Choroid plexus epithelial cell (primary cell): ENCODE measurements around the gene RRM2.

Experiments used
- DNase-seq: peaks from one replicate; pipeline ENCODE4 v3.0.0-alpha.2; 2010; ENCODE audit warnings: low read depth
- H3K4me3 ChIP-seq: 2 replicates; pipeline ENCODE4 v1.5.1; 2011; ENCODE audit warnings: low read depth, mild to moderate bottlenecking, control low read depth, low read length, moderate library complexity
- CTCF ChIP-seq: conservative IDR thresholded peaks from 2 replicates; pipeline ENCODE4 v1.5.1; 2011; ENCODE audit warnings: low read depth, mild to moderate bottlenecking, control low read depth, inconsistent platforms, low read length, moderate library complexity

Gene RRM2

GRCh38 chr2:10120877-10121574 lies 1.5 kb upstream of the RRM2 start:
- DNase-seq, result peak; percentile 45
- no peak for TF ChIP-seq CTCF
- peak overlapping the region; percentile 78 for H3K4me3 ChIP-seq

DNA sequence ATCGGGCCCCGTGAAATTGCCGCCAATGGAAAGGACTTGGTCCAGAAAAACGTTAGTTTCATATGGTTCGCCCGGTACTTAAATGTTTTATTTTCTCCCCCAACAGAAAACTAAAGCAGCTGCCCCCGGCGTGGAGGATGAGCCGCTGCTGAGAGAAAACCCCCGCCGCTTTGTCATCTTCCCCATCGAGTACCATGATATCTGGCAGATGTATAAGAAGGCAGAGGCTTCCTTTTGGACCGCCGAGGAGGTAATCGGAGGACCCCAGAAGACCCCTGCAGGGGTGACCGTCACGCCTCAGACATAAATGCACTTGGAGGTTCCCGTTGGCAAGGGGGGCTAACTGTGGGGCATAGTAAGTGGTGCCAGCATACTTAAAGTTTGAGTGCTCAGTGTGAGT lies 742 bp downstream of the RRM2 start:
- no peak for DNase-seq
- no peak for TF ChIP-seq CTCF
- peak overlapping the region; percentile 76 for H3K4me3 ChIP-seq

- no peak overlapping the region for H3K4me3 ChIP-seq
- TF ChIP-seq CTCF, result peak; percentile 68
- peak; percentile 89 for DNase-seq
Observed at GRCh38 chr2:10124538-10125045, 2.1 kb downstream of the RRM2 start.

- H3K4me3 ChIP-seq, result no peak overlapping the region
- DNase-seq, result no peak
- TF ChIP-seq CTCF, result no peak
Observed at GRCh38 chr2:10125842-10126631, 3.5 kb downstream of the RRM2 start.

GRCh38 chr2:10126632-10127026 lies 4.1 kb downstream of the RRM2 start:
- DNase-seq, result peak; percentile 76
- H3K4me3 ChIP-seq, result no peak overlapping the region

DNA sequence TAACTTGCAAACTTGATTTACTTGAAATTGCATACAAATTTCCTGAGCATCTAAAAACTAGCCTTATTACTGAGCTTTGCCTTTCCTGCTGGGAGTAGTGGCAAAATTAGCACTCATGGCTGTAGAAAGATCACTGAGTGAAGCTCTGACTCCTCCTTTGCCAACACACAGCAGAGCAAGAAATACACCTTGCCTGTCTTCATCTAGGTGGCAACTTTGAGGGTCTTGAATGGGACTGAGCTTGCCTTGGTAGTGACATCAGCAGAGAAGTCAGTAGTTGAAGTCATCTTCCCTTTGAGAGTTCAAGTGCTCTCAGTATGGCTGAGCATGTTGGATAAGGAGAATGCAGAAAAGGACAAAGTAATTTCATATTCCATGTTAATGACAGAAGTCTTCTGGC lies 5.9 kb downstream of the RRM2 start:
- no peak for TF ChIP-seq CTCF
- DNase-seq, result no peak
- no peak overlapping the region for H3K4me3 ChIP-seq

More at GRCh38 chr2:10126632-10127026, 4.1 kb downstream of the RRM2 start:
- no peak for TF ChIP-seq CTCF
